Adrenal gland (tissue), 5 donors: ENCODE data around the gene CORO2A.

ENCODE experiments used
- POLR2A ChIP-seq, 2 donors: fragments of 450-650 bp; IDR thresholded peaks; one replicate each; pipeline ENCODE4 v1.6.1; 2017; ENCODE audit warnings: antibody characterized with exemption in 2 of 2, mild to moderate bottlenecking in 2 of 2, moderate library complexity in 1 of 2
- TF ChIP-seq, protein P1 (sequence below), 6 experiments: fragments of 450-650 bp in 4 of 6; fragments of 200-600 bp in 2 of 6; sonication (generic) in 1 of 6; IDR thresholded peaks; 1 replicate in 5 of 6; 2 replicates in 1 of 6; pipeline versions ENCODE4 v1.5.1 to v1.8.0; 2016 to 2021; ENCODE audit warnings: antibody characterized with exemption in 6 of 6, mild to moderate bottlenecking in 2 of 6, moderate library complexity in 1 of 6
- donor health status: DM: no; HTN: no; CAD: no.

DNA sequence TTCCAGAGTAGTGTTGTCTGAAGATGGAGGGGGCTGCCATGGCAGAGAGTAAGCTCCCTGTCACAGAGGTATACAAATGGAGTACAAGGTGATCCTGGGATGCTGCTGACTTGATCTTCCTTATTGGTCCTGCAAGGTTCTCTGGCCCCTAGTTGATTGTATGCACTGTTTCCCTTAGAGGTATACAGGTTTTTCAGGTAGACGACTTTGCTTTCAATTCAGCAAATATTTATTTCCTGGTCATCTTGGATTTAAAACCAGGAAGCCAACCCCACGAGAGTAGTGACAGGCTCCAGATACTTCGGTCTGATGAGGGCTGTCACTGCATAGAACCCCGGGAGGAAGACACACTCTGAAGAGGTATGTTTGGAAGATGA is 56.9 kb downstream of the CORO2A start:
- TF ChIP-seq, protein P1, sequence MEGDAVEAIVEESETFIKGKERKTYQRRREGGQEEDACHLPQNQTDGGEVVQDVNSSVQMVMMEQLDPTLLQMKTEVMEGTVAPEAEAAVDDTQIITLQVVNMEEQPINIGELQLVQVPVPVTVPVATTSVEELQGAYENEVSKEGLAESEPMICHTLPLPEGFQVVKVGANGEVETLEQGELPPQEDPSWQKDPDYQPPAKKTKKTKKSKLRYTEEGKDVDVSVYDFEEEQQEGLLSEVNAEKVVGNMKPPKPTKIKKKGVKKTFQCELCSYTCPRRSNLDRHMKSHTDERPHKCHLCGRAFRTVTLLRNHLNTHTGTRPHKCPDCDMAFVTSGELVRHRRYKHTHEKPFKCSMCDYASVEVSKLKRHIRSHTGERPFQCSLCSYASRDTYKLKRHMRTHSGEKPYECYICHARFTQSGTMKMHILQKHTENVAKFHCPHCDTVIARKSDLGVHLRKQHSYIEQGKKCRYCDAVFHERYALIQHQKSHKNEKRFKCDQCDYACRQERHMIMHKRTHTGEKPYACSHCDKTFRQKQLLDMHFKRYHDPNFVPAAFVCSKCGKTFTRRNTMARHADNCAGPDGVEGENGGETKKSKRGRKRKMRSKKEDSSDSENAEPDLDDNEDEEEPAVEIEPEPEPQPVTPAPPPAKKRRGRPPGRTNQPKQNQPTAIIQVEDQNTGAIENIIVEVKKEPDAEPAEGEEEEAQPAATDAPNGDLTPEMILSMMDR (IDR thresholded peaks at IDR 0.05), result no peak
- no peak for TF ChIP-seq POLR2A (IDR thresholded peaks at IDR 0.05)
